KOPT-K1 (cell line): Measurements from ENCODE around the gene GJA3.

ENCODE experiments used
- H3K27ac ChIP-seq: fragments of 200-600 bp; sonication (generic); 2 replicates; pipeline ENCODE4 v1.5.1; 2016; ENCODE audit warnings: antibody characterized with exemption, mild to moderate bottlenecking, low read depth, low read length; ENCODE audit not compliant: poor library complexity, severe bottlenecking
- H3K36me3 ChIP-seq: fragments of 200-600 bp; sonication (generic); 2 replicates; pipeline ENCODE4 v1.5.1; 2017; ENCODE audit warnings: antibody characterized with exemption, mild to moderate bottlenecking, low read length, moderate library complexity; ENCODE audit not compliant: insufficient read depth
- H3K9me3 ChIP-seq: fragments of 200-600 bp; sonication (generic); 2 replicates; pipeline ENCODE4 v1.5.1; 2017; ENCODE audit warnings: antibody characterized with exemption, low read length, mild to moderate bottlenecking; ENCODE audit not compliant: insufficient read depth, poor library complexity, severe bottlenecking

GJA3 gene

GRCh38 chr13:20130012-20130411 is 30.8 kb downstream of the GJA3 start:
- no peaks in the 10 kb centered on the region for H3K36me3 ChIP-seq
- no peak overlapping the region for H3K27ac ChIP-seq
- no peaks in the 10 kb centered on the region for H3K9me3 ChIP-seq

- Histone ChIP-seq H3K27ac (no peak overlapping the region), H3K36me3 (no peaks in the 10 kb centered on the region)
These were observed 31.8 kb downstream of the GJA3 start for GRCh38 chr13:20129076-20129475.

GRCh38 chr13:20128459-20128931 is 32.4 kb downstream of the GJA3 start:
- no peaks in the 10 kb centered on the region for H3K9me3 ChIP-seq
- no peaks in the 10 kb centered on the region for H3K36me3 ChIP-seq
- no peak overlapping the region for H3K27ac ChIP-seq

More at GRCh38 chr13:20129076-20129475, 31.8 kb downstream of the GJA3 start:
- H3K9me3 ChIP-seq, result no peaks in the 10 kb centered on the region

DNA sequence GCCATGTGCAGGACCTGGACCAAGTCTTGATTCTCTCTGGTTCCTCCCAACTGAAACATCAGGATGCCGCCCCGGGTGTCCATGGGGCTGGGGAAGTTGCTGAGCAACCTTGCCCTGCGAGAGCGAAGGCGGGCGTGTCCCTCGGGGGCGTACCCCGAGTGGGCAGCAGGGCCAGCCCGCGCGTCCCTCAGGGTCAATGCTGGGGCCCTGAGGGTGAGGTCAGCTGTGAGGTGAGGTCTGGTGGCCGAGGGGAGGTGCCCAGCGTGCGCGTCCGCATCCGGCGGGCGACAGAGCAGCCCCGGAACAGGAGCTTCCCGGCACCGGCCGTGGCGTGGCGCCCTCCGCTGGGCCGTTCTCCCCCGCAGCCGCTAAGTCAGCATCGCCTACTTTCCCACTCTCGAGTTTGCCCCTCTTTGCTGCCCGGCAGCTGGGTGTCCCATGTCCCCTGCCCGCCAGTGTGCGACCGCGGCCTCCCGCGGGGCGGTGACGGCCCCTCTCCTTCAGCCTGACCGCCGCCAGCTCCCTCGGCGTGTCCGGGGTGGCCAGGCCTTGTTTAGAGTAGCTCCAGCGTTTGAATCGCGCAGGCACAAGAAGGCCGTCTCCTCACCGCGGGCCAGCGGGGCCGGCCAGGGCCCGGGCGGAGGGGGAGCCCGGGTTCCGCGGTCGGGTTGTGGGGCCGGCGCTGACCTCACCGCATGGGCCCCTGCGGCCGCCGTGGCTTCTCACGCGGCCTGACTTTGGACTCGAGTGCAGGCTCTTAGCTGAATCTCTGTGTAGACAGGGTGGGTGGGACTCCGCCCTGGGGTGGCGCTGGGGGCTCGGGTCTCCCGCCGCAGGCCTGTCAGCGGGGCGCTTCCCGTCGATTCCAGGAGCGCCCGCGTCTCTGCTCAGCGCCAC is 33.0 kb downstream of the GJA3 start:
- H3K36me3 ChIP-seq, result no peaks in the 10 kb centered on the region
- H3K27ac ChIP-seq, result no peak overlapping the region
- H3K9me3 ChIP-seq, result no peaks in the 10 kb centered on the region

DNA sequence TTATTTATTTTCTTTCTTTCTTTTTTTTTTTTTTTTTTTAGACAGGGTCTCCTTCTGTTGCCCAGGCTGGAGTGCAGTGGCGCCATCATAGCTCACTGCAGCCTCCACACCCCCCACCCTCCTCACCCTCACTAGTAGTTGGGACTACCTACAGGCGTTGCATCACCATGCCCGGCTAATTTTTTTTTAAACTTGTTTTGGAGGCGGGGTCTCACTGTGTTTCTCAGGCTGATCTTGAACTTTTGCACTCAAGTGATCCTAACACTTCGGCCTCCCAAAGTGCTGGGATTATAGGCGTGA is 33.6 kb downstream of the GJA3 start:
- Histone ChIP-seq H3K27ac (no peak overlapping the region), H3K9me3 (no peaks in the 10 kb centered on the region), H3K36me3 (no peaks in the 10 kb centered on the region)

GRCh38 chr13:20126541-20127261 is 34.2 kb downstream of the GJA3 start:
- no peaks in the 10 kb centered on the region for H3K36me3 ChIP-seq
- H3K9me3 ChIP-seq, result no peaks in the 10 kb centered on the region
- no peak overlapping the region for H3K27ac ChIP-seq

DNA sequence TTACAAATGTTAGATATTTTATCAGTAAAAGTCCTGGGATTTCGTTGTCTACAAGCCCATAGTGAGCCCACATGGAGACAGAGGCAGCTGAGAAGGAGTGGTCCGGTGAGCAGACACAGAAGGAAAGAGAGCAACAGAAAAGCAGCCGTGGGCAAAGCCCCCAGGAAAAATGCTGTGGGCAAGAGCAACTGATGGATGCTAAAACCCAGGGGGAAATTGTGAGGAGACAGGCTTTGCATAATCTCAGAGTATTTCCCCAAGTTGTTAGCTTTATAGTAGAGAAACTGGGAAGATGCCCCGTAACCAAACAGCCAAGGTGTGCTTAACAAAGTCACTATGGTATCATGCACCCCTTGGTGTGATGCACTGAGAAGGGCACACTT is 35.1 kb downstream of the GJA3 start:
- Histone ChIP-seq H3K9me3 (no peaks in the 10 kb centered on the region), H3K27ac (no peak overlapping the region), H3K36me3 (no peaks in the 10 kb centered on the region)

DNA sequence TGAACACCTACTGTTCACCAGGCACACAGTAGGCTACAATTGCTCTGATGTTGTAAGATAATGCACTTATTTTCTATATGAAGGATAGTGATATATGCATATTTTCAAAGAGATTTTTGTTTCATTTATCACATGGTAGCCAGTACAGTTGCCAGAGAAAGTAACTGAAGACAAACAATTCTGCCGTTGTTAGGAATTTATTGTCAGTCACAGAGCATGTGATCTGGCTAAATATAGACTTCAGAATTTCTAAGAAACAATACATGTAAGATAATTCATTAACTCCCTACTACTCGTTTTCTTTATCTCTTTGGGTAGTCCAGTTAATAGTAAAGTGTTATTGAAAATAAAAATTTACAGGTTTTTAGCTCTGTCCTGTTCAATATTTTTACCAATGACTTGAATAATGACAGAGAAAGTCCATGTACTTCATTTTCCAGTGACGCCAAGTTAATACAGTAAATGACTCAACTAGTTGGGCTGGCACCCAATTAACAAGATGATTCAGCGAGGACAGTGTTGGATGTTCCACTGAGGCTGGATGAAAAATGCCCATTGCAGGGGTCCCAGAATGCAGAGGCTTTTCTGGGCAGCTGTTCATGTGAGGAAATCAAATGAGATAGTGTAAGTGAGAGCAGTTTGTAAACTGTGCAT is 35.6 kb downstream of the GJA3 start:
- no peak overlapping the region for H3K27ac ChIP-seq
- no peaks in the 10 kb centered on the region for H3K9me3 ChIP-seq
- no peaks in the 10 kb centered on the region for H3K36me3 ChIP-seq

GRCh38 chr13:20124303-20124702 is 36.5 kb downstream of the GJA3 start:
- Histone ChIP-seq H3K36me3 (no peaks in the 10 kb centered on the region), H3K9me3 (no peaks in the 10 kb centered on the region), H3K27ac (no peak overlapping the region)

DNA sequence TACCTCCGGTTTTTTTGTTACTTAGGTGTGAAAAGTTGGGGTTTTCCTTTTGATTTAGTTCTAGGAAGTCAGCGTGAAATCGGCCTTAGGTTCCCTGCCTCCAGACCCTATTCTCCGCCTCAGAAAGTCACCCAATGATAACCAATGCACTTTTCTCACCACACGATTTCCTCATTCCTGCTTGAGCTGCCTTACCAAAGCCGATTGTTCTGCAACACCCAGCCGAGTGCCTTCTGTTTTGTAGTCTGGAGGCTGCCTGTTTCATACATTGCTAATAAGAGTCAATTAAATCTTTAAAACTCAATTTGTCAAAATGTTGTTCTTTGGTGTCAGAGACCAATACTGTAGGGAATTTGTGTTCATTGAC is 39.7 kb downstream of the GJA3 start:
- Histone ChIP-seq H3K27ac (peak overlapping the region; percentile 62), H3K9me3 (no peaks in the 10 kb centered on the region), H3K36me3 (no peaks in the 10 kb centered on the region)

DNA sequence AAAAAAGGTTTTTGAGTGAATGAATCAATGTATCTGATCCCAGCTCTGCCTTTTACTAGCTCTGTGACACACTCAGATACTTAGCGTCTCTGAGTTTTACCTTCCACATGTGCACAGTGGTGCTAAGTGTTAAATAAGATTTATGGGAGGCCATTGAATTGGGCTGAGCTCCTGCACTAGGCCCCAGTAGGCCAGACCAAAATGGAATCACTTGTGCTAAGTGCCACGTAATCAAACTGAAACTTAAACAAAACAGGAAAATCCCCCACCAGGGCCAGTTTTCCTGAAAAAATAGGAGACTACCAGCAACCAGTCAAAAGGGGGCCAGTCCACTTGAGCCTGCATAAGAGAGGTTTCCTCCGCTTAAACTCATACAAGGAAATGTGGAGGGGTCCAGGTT is 40.9 kb downstream of the GJA3 start:
- no peaks in the 10 kb centered on the region for H3K36me3 ChIP-seq
- H3K27ac ChIP-seq, result peak overlapping the region; percentile 62
- H3K9me3 ChIP-seq, result no peaks in the 10 kb centered on the region

GRCh38 chr13:20118268-20119140 is 42.3 kb downstream of the GJA3 start:
- peak overlapping the region; percentile 62 for H3K27ac ChIP-seq

GRCh38 chr13:20116213-20116612 is 44.6 kb downstream of the GJA3 start:
- no peaks in the 10 kb centered on the region for H3K9me3 ChIP-seq
- no peak overlapping the region for H3K27ac ChIP-seq
- H3K36me3 ChIP-seq, result no peaks in the 10 kb centered on the region

More at GRCh38 chr13:20118268-20119140, 42.3 kb downstream of the GJA3 start:
- H3K9me3 ChIP-seq, result no peaks in the 10 kb centered on the region
- H3K36me3 ChIP-seq, result no peaks in the 10 kb centered on the region

GRCh38 chr13:20114066-20114610 is 46.7 kb downstream of the GJA3 start:
- Histone ChIP-seq H3K9me3 (no peaks in the 10 kb centered on the region), H3K27ac (no peak overlapping the region), H3K36me3 (no peaks in the 10 kb centered on the region)
